ENCODE results near the gene TMC3.

- TF ChIP-seq POLR2A (IDR thresholded peaks at IDR 0.05) (no peak), CTCF (IDR thresholded peaks at IDR 0.05 in 8 of 11, conservative IDR thresholded peaks at IDR 0.05 in 3 of 11) (no peak)
Measured at GRCh38 chr15:81289910-81290309, 84.1 kb downstream of the TMC3 start.

Data from spleen (tissue), 7 donors.